Gastrocnemius medialis (tissue), 4 donors: Measurements from ENCODE around the gene DMBT1.

Experiments
- POLR2A ChIP-seq, 2 donors: fragments of 450-650 bp; IDR thresholded peaks; one replicate each; pipeline ENCODE4 v1.6.1; 2017; ENCODE audit warnings: antibody characterized with exemption in 2 of 2, mild to moderate bottlenecking in 2 of 2, moderate library complexity in 2 of 2
- TF ChIP-seq, protein P1 (sequence below), 5 experiments: fragments of 450-650 bp in 3 of 5; fragments of 200-600 bp in 2 of 5; sonication (generic) in 2 of 5; IDR thresholded peaks in 4 of 5; conservative IDR thresholded peaks in 1 of 5; 1 replicate in 4 of 5; 2 replicates in 1 of 5; pipeline ENCODE4 v1.5.1; 2016 to 2019; ENCODE audit warnings: antibody characterized with exemption in 5 of 5, mild to moderate bottlenecking in 3 of 5, moderate library complexity in 3 of 5

DNA sequence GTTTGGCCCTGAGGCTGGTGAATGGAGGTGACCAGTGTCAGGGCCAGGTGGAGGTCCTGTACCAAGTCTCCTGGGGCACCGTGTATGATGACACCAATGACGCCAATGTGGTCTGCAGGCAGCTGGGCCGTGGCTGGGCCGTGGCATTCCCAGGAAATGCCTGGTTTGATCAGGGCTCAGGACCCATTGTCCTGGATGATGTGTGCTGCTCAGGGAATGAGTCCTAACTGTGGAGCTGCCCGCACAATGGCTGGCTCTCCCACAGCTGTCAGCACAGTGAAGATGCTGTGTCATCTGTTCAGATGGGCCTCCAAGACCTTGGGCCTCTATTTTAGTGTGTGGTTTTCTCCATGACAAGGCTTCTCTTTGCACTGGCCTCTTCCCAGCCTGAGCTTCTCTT, 64.0 kb downstream of the DMBT1 start:
- TF ChIP-seq, protein P1, sequence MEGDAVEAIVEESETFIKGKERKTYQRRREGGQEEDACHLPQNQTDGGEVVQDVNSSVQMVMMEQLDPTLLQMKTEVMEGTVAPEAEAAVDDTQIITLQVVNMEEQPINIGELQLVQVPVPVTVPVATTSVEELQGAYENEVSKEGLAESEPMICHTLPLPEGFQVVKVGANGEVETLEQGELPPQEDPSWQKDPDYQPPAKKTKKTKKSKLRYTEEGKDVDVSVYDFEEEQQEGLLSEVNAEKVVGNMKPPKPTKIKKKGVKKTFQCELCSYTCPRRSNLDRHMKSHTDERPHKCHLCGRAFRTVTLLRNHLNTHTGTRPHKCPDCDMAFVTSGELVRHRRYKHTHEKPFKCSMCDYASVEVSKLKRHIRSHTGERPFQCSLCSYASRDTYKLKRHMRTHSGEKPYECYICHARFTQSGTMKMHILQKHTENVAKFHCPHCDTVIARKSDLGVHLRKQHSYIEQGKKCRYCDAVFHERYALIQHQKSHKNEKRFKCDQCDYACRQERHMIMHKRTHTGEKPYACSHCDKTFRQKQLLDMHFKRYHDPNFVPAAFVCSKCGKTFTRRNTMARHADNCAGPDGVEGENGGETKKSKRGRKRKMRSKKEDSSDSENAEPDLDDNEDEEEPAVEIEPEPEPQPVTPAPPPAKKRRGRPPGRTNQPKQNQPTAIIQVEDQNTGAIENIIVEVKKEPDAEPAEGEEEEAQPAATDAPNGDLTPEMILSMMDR (IDR thresholded peaks at IDR 0.05 in 4 of 5, conservative IDR thresholded peaks at IDR 0.05 in 1 of 5): no peak
- no peak for TF ChIP-seq POLR2A (IDR thresholded peaks at IDR 0.05)
